Measurements from ENCODE around the gene KIF5A. TPM values are rescaled to one million over a fixed set of nuclear protein-coding genes. Genes with fewer than 3 reads are reported as not detected.

KIF5A gene
- total RNA-seq, 1 donor from 2014 or later, result 0.46 TPM

DNA sequence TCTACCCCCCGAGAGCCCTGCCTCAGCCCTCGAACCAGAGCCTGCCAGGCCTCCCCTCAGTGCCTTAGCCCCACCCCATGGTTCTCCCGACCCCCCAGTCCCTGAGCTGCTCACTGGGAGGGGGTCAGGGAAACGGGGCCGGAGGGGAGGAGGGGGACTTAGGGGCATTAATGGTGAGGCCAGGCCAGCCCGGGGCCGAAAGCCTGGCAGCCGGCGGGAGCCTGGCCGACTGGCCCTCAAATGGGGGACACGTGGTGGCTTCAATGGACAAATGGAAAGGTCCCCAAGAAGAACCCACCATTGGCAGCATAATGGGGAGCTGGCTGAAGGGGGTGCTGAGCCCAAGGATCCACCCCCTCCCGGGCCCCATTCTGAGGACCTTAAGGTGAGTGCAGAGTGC lies 21.7 kb upstream of the KIF5A start:
- no peak overlapping the region for H3K27ac Mint-ChIP-seq (ENCODE audit: unreplicated experiment)
- TF ChIP-seq, protein P1, sequence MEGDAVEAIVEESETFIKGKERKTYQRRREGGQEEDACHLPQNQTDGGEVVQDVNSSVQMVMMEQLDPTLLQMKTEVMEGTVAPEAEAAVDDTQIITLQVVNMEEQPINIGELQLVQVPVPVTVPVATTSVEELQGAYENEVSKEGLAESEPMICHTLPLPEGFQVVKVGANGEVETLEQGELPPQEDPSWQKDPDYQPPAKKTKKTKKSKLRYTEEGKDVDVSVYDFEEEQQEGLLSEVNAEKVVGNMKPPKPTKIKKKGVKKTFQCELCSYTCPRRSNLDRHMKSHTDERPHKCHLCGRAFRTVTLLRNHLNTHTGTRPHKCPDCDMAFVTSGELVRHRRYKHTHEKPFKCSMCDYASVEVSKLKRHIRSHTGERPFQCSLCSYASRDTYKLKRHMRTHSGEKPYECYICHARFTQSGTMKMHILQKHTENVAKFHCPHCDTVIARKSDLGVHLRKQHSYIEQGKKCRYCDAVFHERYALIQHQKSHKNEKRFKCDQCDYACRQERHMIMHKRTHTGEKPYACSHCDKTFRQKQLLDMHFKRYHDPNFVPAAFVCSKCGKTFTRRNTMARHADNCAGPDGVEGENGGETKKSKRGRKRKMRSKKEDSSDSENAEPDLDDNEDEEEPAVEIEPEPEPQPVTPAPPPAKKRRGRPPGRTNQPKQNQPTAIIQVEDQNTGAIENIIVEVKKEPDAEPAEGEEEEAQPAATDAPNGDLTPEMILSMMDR (IDR thresholded peaks at IDR 0.05; ENCODE audit: unreplicated experiment), result no peak
- H3K36me3 Mint-ChIP-seq (ENCODE audit: low read depth, unreplicated experiment), result peaks cover 41% of the 10 kb centered on the region
- H3K4me3 Mint-ChIP-seq (ENCODE audit: unreplicated experiment), result peak overlapping the region; percentile 65
- no peaks in the 10 kb centered on the region for H3K9me3 Mint-ChIP-seq (ENCODE audit: unreplicated experiment)
- peaks cover 24% of the 10 kb centered on the region for H3K27me3 Mint-ChIP-seq (ENCODE audit: unreplicated experiment)
- peaks cover 18% of the 10 kb centered on the region for H3K4me1 Mint-ChIP-seq (ENCODE audit: unreplicated experiment)
- DNase-seq (ENCODE audit: low spot score), result no peak

DNA sequence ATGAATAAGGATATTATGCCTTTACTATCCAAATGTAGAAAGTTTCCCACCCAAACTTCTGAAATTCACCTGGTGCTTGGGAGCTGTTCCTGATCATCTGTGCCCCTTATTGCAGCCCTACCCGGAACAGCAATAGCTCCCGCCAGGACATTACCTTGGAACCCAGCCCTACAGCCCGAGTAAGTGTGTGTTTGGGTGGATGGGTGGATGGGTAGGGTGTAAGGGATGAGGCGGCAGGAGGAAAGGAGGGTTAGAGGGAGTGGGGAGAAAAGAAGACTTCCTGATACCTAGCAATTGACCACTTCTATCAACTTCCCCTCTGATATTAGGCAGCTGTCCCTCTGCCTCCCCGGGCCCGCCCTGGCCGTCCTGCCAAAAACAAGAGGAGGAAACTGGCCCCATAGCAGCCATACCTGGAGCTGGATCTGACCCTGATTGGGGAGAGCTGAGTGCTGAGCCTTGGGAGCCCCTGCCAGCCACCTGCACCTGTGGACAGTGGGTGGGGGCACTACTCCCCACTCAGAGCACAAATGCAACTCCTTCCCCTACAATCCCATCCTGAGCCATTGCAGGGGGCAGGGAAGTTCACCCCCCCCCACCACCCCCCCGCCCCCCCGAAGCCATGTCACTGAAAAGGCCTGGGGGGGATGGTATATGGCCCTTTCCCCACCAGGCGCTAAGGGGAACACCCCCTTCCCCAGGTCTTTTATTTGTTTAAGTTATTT lies 20.9 kb upstream of the KIF5A start:
- H3K27me3 Mint-ChIP-seq (ENCODE audit: unreplicated experiment), result peaks cover 18% of the 10 kb centered on the region
- TF ChIP-seq, protein P1 (IDR thresholded peaks at IDR 0.05; ENCODE audit: unreplicated experiment), result no peak
- no peak for DNase-seq (ENCODE audit: low spot score)
- H3K9me3 Mint-ChIP-seq (ENCODE audit: unreplicated experiment), result no peaks in the 10 kb centered on the region
- H3K4me3 Mint-ChIP-seq (ENCODE audit: unreplicated experiment), result peak overlapping the region; percentile 47
- peak overlapping the region; percentile 24 for H3K27ac Mint-ChIP-seq (ENCODE audit: unreplicated experiment)
- H3K4me1 Mint-ChIP-seq (ENCODE audit: unreplicated experiment), result peaks cover 11% of the 10 kb centered on the region
- peaks cover 43% of the 10 kb centered on the region for H3K36me3 Mint-ChIP-seq (ENCODE audit: low read depth, unreplicated experiment)

DNA sequence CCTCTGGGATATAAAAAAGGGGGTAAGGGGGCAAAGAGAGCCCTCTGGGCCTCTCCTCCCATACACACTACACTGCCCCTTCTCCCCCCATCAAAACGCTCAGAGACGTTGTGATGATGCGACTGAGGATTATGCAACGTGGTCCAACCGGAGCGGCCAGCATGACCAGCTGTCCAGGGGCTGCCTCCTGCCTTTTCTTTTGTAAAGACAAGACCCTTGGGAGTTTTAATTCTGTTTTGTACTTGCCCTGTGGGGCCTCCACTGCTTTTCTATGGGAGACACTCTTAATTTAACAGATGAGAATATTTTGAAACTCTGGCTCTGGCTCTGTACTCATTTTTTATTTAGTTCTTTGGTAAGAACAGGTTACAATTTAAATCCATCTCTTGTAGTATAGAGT lies 20.0 kb upstream of the KIF5A start:
- H3K4me3 Mint-ChIP-seq (ENCODE audit: unreplicated experiment), result no peak overlapping the region
- peaks cover 42% of the 10 kb centered on the region for H3K36me3 Mint-ChIP-seq (ENCODE audit: low read depth, unreplicated experiment)
- TF ChIP-seq, protein P1 (IDR thresholded peaks at IDR 0.05; ENCODE audit: unreplicated experiment), result no peak
- peaks cover 3% of the 10 kb centered on the region for H3K4me1 Mint-ChIP-seq (ENCODE audit: unreplicated experiment)
- no peaks in the 10 kb centered on the region for H3K9me3 Mint-ChIP-seq (ENCODE audit: unreplicated experiment)
- no peak for DNase-seq (ENCODE audit: low spot score)
- H3K27me3 Mint-ChIP-seq (ENCODE audit: unreplicated experiment), result peaks cover 13% of the 10 kb centered on the region
- H3K27ac Mint-ChIP-seq (ENCODE audit: unreplicated experiment), result peak overlapping the region; percentile 26

DNA sequence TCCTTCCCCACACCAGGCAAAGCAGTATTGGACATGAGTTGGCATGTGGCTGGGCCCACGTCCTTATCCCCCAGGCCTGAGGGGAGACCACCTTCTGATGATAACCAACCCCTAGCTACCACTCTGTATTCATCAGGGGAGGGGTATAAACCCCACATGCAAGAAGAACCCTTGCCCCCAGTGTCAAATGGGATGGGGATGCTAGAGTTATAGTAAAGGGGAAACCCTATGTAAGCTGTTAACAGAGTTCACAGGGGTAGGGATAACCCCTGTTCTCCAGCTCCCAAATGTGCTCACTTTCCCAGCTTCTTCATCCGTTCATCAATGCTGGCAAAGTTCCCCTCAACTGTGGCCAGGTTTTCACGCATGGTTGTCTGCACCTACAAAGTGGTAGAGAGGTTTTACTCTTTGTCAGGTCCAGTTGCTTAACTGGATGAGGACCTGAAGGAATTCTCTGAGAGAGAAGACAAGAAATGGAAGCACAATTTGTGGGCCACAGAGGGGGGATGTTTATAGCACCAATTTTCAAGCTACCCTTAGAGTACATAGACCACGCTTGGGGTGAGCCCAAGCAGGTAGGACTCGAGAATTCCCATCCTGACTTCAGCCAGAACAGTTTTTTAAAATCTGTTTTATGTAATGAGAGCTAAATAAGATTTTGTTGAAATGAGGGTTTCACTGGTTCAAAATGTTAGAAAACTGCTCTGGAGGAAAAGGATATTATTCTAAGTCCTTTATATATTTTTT lies 19.3 kb upstream of the KIF5A start:
- TF ChIP-seq, protein P1 (IDR thresholded peaks at IDR 0.05; ENCODE audit: unreplicated experiment), result no peak

DNA sequence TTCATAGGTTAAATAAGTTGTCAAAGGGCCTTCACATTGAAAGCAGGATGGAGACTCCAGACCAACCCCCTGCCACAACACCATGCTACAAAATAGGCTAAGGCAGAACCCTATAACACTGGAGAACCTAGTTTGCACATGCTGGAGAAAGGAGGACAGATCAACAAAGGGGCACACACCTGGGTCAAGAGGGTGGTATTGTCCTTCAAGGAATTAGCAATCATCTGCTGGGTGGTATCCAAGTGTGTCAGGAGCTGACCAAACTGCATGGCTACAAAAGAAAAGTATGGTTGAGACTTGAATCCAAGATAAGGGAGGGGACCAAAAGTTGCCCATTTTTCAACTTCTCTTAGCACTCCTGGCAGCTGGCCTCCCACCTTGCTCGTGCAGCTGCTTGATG lies 18.0 kb upstream of the KIF5A start:
- Mint-ChIP-seq H3K4me1 (ENCODE audit: unreplicated experiment) (peaks cover 7% of the 10 kb centered on the region), H3K4me3 (ENCODE audit: unreplicated experiment) (no peak overlapping the region), H3K36me3 (ENCODE audit: low read depth, unreplicated experiment) (peaks cover 51% of the 10 kb centered on the region), H3K9me3 (ENCODE audit: unreplicated experiment) (no peaks in the 10 kb centered on the region), H3K27me3 (ENCODE audit: unreplicated experiment) (peaks cover 15% of the 10 kb centered on the region), H3K27ac (ENCODE audit: unreplicated experiment) (no peak overlapping the region)
- TF ChIP-seq, protein P1 (IDR thresholded peaks at IDR 0.05; ENCODE audit: unreplicated experiment), result no peak
- DNase-seq (ENCODE audit: low spot score), result no peak

More for the DNA sequence above, 19.3 kb upstream of the KIF5A start:
- no peaks in the 10 kb centered on the region for H3K9me3 Mint-ChIP-seq (ENCODE audit: unreplicated experiment)
- H3K27ac Mint-ChIP-seq (ENCODE audit: unreplicated experiment), result no peak overlapping the region
- H3K36me3 Mint-ChIP-seq (ENCODE audit: low read depth, unreplicated experiment), result peaks cover 49% of the 10 kb centered on the region
- no peak overlapping the region for H3K4me3 Mint-ChIP-seq (ENCODE audit: unreplicated experiment)
- H3K27me3 Mint-ChIP-seq (ENCODE audit: unreplicated experiment), result peaks cover 14% of the 10 kb centered on the region
- DNase-seq (ENCODE audit: low spot score), result no peak
- H3K4me1 Mint-ChIP-seq (ENCODE audit: unreplicated experiment), result peaks cover 6% of the 10 kb centered on the region
